Fibroblast of lung (primary cell): ENCODE measurements around the gene RASGEF1C.

Experiments used
- EZH2 ChIP-seq: IDR thresholded peaks from 2 replicates; pipeline ENCODE4 v1.5.1; 2012; ENCODE audit warnings: low read length, control low read depth, mild to moderate bottlenecking; ENCODE audit errors: missing control alignments
- TF ChIP-seq, protein P1 (sequence below), 2 donors: IDR thresholded peaks in 1 of 2; conservative IDR thresholded peaks in 1 of 2; 1 replicate in 1 of 2; 2 replicates in 1 of 2; pipeline ENCODE4 v1.5.1; 2011 to 2012; ENCODE audit warnings: low read length in 2 of 2, control low read depth in 1 of 2, inconsistent platforms in 1 of 2, low read depth in 1 of 2, mild to moderate bottlenecking in 1 of 2

DNA sequence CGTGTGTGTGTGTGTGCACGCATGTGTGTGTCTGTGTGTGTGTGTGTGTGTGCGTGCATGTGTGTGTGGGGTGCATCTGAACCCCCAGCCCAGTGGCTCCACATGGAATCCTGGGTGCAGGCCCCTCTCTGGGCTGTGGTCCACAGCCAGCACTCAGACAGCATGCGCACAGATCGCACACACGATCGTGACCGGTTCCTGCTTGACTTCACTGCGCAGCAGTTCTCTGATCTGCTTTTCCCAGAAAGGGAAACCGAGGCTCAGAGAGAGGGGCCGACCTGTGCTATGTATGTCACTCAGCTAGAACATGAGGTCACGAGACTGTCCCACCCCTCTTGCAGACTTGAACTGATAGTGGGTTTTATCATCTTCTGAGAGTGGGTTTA is 34.4 kb downstream of the RASGEF1C start:
- TF ChIP-seq, protein P1, sequence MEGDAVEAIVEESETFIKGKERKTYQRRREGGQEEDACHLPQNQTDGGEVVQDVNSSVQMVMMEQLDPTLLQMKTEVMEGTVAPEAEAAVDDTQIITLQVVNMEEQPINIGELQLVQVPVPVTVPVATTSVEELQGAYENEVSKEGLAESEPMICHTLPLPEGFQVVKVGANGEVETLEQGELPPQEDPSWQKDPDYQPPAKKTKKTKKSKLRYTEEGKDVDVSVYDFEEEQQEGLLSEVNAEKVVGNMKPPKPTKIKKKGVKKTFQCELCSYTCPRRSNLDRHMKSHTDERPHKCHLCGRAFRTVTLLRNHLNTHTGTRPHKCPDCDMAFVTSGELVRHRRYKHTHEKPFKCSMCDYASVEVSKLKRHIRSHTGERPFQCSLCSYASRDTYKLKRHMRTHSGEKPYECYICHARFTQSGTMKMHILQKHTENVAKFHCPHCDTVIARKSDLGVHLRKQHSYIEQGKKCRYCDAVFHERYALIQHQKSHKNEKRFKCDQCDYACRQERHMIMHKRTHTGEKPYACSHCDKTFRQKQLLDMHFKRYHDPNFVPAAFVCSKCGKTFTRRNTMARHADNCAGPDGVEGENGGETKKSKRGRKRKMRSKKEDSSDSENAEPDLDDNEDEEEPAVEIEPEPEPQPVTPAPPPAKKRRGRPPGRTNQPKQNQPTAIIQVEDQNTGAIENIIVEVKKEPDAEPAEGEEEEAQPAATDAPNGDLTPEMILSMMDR (conservative IDR thresholded peaks at IDR 0.05 in 1 of 2, IDR thresholded peaks at IDR 0.05 in 1 of 2; ENCODE audit: low read depth in 1 of 2, low read length in 2 of 2): no peak
- no peak for TF ChIP-seq EZH2
